Ishikawa (cell line): ENCODE data around the gene FOS.

ENCODE experiments used
- CEBPB ChIP-seq: IDR thresholded peaks from 2 replicates; pipeline ENCODE4 v1.6.1; 2012
- CREB1 ChIP-seq: IDR thresholded peaks from 2 replicates; pipeline ENCODE4 v1.6.1; 2012; ENCODE audit warnings: low read depth
- EGR1 ChIP-seq: IDR thresholded peaks from 2 replicates; pipeline ENCODE4 v1.6.1; 2012
- EP300 ChIP-seq: IDR thresholded peaks from 2 replicates; pipeline ENCODE4 v1.6.1; 2012; ENCODE audit warnings: borderline replicate concordance
- FOXM1 ChIP-seq: IDR thresholded peaks from 2 replicates; pipeline ENCODE4 v1.6.1; 2012; ENCODE audit warnings: low read depth, borderline replicate concordance
- NFIC ChIP-seq: IDR thresholded peaks from 2 replicates; pipeline ENCODE4 v1.6.1; 2012
- RAD21 ChIP-seq: IDR thresholded peaks from 2 replicates; pipeline ENCODE4 v1.6.1; 2012; ENCODE audit warnings: low read depth
- TAF1 ChIP-seq: IDR thresholded peaks from 2 replicates; pipeline ENCODE4 v1.6.1; 2012; ENCODE audit warnings: low read depth, mild to moderate bottlenecking
- TCF12 ChIP-seq: IDR thresholded peaks from 2 replicates; pipeline ENCODE4 v1.6.1; 2012; ENCODE audit warnings: low read depth
- TEAD4 ChIP-seq: IDR thresholded peaks from 2 replicates; pipeline ENCODE4 v1.6.1; 2012
- YY1 ChIP-seq: IDR thresholded peaks from 2 replicates; pipeline ENCODE4 v1.6.1; 2012; ENCODE audit warnings: low read depth
- ZBTB7A ChIP-seq: IDR thresholded peaks from 2 replicates; pipeline ENCODE4 v1.6.1; 2012; ENCODE audit warnings: low read depth
- TF ChIP-seq, protein P1 (sequence below): IDR thresholded peaks from 2 replicates; pipeline ENCODE4 v1.6.1; 2012; ENCODE audit warnings: low read depth, mild to moderate bottlenecking
- TF ChIP-seq, protein P2 (sequence below): IDR thresholded peaks from 2 replicates; pipeline ENCODE4 v1.6.1; 2012
- TF ChIP-seq, protein P3 (sequence below): IDR thresholded peaks from 2 replicates; pipeline ENCODE4 v1.6.1; 2012

The FOS gene

DNA sequence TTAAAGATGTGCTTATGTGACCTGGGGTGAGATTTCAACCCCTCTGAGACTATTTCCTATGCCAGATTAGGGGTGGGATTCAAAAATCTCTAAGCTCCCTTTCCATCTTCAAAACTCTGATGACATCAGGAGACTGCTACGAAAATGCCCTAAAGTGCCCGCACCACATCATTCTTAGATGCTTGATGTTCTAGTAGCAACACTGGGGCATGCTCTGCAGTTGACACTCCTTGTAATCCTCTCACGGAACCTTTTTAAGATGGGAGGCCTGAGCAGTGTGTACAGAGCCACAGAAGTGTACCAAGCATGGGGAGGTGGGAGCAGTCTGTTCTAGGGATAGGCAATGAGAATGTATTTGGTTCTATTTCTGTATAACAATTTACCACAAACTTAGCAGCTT is 12.2 kb downstream of the FOS start:
- no peak for TF ChIP-seq CREB1
- no peak for TF ChIP-seq CEBPB
- TF ChIP-seq YY1, result no peak
- TF ChIP-seq TCF12, result no peak
- TF ChIP-seq TAF1, result no peak
- no peak for TF ChIP-seq EP300
- TF ChIP-seq, protein P1, sequence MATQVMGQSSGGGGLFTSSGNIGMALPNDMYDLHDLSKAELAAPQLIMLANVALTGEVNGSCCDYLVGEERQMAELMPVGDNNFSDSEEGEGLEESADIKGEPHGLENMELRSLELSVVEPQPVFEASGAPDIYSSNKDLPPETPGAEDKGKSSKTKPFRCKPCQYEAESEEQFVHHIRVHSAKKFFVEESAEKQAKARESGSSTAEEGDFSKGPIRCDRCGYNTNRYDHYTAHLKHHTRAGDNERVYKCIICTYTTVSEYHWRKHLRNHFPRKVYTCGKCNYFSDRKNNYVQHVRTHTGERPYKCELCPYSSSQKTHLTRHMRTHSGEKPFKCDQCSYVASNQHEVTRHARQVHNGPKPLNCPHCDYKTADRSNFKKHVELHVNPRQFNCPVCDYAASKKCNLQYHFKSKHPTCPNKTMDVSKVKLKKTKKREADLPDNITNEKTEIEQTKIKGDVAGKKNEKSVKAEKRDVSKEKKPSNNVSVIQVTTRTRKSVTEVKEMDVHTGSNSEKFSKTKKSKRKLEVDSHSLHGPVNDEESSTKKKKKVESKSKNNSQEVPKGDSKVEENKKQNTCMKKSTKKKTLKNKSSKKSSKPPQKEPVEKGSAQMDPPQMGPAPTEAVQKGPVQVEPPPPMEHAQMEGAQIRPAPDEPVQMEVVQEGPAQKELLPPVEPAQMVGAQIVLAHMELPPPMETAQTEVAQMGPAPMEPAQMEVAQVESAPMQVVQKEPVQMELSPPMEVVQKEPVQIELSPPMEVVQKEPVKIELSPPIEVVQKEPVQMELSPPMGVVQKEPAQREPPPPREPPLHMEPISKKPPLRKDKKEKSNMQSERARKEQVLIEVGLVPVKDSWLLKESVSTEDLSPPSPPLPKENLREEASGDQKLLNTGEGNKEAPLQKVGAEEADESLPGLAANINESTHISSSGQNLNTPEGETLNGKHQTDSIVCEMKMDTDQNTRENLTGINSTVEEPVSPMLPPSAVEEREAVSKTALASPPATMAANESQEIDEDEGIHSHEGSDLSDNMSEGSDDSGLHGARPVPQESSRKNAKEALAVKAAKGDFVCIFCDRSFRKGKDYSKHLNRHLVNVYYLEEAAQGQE, result no peak
- TF ChIP-seq NFIC, result no peak

DNA sequence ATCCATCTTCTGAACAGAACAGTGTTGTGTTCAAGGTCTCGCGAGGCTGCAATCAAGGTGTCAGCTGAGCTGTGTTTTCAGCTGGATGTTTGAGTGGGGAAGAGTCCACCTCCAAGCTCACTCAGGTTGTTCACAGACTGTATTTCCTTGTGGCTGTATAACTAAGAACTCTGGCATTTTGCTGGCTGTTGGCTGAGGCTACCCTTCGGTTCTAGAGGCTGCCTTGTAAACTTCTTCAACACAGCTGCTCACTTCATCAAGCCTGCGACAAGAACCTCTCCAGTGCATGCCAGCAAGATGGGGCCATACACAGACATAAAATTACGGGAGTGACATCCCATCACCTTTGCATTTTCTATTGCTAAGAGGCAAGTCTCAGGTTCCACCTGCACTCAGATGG is 12.7 kb downstream of the FOS start:
- TF ChIP-seq TAF1 (no peak), YY1 (no peak), RAD21 (no peak), CREB1 (no peak), TEAD4 (no peak), NFIC (no peak), CEBPB (no peak), TCF12 (no peak)
- TF ChIP-seq, protein P2, sequence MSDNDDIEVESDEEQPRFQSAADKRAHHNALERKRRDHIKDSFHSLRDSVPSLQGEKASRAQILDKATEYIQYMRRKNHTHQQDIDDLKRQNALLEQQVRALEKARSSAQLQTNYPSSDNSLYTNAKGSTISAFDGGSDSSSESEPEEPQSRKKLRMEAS, result no peak
- TF ChIP-seq, protein P3, sequence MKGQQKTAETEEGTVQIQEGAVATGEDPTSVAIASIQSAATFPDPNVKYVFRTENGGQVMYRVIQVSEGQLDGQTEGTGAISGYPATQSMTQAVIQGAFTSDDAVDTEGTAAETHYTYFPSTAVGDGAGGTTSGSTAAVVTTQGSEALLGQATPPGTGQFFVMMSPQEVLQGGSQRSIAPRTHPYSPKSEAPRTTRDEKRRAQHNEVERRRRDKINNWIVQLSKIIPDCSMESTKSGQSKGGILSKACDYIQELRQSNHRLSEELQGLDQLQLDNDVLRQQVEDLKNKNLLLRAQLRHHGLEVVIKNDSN, result no peak
- TF ChIP-seq, protein P1, result no peak

DNA sequence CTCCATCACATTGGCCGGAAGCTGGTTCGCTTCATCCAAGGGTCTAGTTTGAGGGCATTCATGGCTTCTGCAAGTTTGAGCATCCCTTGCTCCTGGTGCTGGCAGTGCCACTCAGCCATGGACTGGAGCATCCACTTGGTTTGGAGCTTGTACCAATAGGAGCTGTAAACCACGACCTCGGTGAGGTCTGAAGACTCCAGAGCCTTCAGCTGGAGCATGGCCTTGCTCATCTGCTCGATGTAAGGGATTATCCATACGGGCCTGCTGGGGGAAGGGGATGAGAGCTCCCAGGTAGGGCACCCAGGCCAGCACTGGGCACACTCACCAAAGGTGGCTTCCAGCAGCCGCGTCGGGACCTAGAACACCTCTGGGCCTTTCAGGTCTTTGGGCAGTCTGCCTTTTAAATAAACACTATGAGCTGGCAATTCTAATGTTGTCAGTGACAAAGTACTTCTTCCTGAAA is 13.5 kb downstream of the FOS start:
- TF ChIP-seq TAF1 (no peak), TEAD4 (no peak), CEBPB (no peak), RAD21 (no peak), CREB1 (no peak), FOXM1 (no peak), YY1 (no peak), EP300 (no peak), ZBTB7A (no peak), TCF12 (no peak), EGR1 (no peak), NFIC (no peak)
- TF ChIP-seq, protein P3, result no peak
- TF ChIP-seq, protein P1, result no peak
- TF ChIP-seq, protein P2, result no peak

DNA sequence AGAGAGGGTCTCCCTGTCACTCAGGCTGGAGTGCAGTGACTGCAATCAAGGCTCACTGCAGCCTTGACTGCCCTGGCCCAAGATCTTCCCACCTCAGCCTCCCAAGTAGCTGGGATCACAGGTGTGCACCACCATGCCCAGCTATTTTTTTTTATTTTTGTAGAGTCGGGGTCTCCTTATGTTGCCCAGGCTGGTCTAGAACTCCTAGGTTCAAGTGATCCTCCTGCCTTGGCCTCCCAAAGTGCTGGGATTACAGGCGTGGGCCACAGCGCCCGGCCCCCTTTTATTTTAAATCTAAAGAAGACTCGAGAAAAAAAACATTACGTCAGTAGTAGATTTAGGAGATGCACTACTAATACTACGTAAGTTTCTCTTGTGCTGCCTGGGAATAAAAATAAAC is 14.3 kb downstream of the FOS start:
- TF ChIP-seq CREB1 (no peak), NFIC (no peak), YY1 (no peak), TEAD4 (no peak), FOXM1 (no peak), TAF1 (no peak), ZBTB7A (no peak)
- TF ChIP-seq, protein P3, result no peak
